ENCODE results near the gene TMEM176B.

TMEM176B gene

DNA sequence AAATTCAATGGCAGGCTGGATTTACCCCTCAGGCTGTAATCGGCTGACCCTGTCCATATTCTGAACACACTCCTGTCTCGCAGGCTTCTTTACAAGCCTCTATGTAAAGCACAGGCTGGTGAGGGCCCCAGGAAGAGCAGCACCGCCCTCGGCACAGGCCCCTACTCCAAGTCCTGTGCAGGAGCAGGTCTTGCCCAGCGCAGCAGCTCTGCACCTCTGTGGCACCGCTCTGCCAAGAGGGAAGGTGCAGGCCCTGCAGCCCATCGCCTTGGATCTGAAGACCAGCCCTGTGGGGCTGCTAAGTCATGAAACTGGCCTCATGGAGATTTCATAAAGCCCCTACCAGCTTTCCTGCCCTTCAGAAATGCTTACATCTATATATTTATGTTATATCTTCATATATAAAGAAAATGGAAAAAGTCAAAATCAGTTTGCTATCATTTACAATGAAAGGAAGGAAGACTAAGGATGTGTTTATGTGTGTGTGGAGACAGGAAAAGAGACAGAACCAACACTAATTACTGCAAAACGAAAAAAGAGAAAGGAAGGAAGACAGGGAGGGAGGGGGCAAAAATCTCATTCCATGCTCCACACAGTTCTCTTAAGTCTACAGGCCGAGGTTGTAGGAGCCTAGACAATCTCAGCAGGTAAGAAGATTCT lies 9.6 kb downstream of the TMEM176B start:
- TF ChIP-seq, protein P1, sequence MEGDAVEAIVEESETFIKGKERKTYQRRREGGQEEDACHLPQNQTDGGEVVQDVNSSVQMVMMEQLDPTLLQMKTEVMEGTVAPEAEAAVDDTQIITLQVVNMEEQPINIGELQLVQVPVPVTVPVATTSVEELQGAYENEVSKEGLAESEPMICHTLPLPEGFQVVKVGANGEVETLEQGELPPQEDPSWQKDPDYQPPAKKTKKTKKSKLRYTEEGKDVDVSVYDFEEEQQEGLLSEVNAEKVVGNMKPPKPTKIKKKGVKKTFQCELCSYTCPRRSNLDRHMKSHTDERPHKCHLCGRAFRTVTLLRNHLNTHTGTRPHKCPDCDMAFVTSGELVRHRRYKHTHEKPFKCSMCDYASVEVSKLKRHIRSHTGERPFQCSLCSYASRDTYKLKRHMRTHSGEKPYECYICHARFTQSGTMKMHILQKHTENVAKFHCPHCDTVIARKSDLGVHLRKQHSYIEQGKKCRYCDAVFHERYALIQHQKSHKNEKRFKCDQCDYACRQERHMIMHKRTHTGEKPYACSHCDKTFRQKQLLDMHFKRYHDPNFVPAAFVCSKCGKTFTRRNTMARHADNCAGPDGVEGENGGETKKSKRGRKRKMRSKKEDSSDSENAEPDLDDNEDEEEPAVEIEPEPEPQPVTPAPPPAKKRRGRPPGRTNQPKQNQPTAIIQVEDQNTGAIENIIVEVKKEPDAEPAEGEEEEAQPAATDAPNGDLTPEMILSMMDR (IDR thresholded peaks at IDR 0.05; ENCODE audit: control insufficient read depth, extremely low read depth, insufficient read depth): no peak
- H3K4me3 ChIP-seq (ENCODE audit: low read depth, low read length): no peak overlapping the region
- DNase-seq (ENCODE audit: low read depth): no peak

DNA sequence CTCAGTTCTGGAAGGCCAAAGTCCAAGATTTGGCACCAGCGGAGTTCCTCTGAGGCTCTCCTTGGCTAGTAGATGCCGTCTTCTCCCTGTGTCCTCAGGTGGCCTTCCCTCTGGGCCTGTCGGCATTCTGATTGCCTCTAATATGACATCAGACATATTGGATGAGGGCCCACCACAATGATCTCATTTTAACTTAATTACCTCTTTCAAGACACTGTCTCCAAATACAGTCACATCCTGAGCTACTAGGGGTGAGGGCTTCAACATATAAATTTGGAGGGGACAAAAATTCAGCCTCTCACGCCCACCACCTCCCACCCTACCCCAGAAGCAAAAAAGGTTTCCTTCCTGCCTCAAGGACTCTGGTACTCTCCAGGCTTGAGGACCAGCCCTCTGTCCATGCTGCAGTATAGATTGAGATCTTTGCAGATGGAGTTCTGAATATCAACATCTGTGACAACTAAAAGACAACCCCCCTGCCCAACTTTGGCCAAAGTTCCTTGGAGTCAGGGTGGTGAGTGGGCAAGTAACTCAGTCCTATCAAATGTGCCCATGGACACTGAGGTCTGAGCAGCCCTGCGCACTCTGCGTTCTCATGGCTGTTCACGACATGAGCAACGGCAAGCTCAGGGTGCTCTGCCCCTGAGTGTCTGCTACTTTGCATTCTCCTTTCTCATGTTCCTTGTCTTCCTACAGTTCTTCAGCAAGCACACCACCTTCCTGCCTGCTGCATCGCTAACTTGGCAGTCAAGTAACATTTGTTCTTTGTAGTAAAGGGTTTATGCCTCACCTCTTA lies 11.5 kb downstream of the TMEM176B start:
- no peak overlapping the region for H3K4me3 ChIP-seq (ENCODE audit: low read depth, low read length)
- peak; percentile 72 for DNase-seq (ENCODE audit: low read depth)
- TF ChIP-seq, protein P1 (IDR thresholded peaks at IDR 0.05; ENCODE audit: control insufficient read depth, extremely low read depth, insufficient read depth): no peak

DNA sequence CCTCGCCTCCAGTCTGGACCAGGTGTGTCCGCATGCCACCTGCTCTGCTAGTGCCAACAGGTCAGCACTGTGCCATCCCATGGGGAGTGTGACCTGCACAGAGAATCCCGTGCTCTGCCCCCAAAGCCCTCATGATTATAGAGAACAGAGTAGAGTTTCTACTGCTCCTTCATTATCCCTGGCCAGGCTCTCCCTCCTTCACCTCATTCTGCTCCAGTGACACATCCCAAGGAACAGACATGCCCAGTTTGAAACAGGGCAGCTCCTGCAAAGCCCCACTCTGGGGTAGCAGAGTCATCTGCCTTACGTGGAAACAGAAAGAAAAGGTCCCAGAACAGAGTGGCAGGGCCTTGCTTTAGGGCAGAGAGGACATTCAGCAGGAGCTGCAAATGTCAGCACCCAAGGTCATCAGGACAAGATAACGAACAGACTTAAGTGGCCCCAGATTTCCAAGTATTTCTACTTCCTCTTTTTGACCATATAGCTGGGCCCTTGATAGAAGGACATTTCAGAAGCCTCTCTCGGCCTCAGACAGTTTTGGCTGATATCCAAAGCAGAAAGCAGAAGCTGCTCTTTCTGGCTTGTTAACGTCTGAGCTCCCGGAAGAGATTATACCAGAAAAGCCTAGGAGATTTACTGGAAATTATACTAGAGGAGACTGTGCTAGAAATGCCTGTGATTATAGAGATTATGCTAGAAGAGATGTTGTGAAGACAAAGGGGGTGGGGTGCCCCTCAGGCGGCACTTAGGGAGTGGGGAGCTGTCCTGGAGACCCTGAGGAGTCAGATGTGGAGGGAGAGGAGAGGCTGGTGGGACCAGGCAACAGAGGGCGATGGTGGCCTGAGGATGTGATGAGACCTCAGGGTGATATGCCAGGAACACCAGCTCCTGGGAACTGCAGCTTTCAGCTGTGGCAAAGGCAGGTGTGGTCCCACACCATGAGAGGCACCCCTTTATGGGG lies 12.6 kb downstream of the TMEM176B start:
- DNase-seq (ENCODE audit: low read depth): no peak
- TF ChIP-seq, protein P1 (IDR thresholded peaks at IDR 0.05; ENCODE audit: control insufficient read depth, extremely low read depth, insufficient read depth): peak; percentile 36

GRCh38 chr7:150784954-150785353 lies 15.2 kb downstream of the TMEM176B start:
- TF ChIP-seq, protein P1 (IDR thresholded peaks at IDR 0.05; ENCODE audit: control insufficient read depth, extremely low read depth, insufficient read depth): no peak
- H3K4me3 ChIP-seq (ENCODE audit: low read depth, low read length): no peak overlapping the region
- DNase-seq (ENCODE audit: low read depth): no peak

More for the DNA sequence above, 12.6 kb downstream of the TMEM176B start:
- no peak overlapping the region for H3K4me3 ChIP-seq (ENCODE audit: low read depth, low read length)

DNA sequence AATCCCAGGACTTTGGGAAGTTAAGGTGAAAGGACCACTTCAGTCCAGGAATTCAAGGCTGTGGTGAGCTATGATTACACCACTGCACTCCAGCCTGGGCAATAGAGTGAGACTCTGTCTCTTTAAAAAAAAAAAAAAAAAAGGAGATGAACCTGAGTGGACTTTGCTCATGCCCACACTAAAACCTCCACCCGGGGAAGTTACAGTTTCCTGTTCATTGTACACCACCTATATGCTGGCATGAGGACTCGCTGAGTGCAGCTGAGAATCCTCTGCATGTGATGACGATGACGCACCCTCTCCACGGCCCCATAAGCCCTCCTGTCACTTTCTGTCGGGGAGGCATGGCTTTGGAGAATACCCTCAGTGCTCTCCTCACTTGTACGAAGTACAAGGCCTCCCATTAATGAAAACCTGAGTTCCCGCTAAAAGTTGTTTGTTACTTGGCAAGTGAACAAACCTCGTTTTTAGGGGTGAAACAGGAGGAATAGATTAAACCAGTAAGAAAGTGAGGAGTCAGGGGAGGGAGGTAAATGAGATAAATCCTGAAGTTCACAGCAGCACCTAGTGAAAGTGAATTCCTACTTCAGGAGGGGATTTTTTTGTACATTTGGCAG lies 15.9 kb downstream of the TMEM176B start:
- TF ChIP-seq, protein P1 (IDR thresholded peaks at IDR 0.05; ENCODE audit: control insufficient read depth, extremely low read depth, insufficient read depth): no peak
- H3K4me3 ChIP-seq (ENCODE audit: low read depth, low read length): no peak overlapping the region
- DNase-seq (ENCODE audit: low read depth): no peak

DNA sequence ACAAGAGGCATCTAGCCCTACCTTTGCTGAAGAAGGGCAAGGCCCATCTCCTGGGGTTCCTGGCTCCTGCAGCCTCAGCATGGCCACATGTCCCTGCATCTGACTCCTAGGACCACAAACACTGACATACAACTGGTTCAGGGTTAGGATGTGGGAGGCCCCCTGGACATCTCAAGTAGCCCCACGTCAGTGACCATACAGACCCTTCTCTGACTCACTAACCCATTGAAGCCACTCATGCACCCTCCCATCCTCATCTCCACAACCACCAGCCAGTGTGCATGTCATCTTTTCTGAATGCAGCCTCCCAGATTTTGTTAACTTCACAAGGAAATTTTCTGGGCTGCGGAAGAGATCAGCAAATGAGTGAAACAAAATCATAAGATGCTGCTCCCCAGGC lies 18.2 kb downstream of the TMEM176B start:
- DNase-seq (ENCODE audit: low read depth): no peak
- H3K4me3 ChIP-seq (ENCODE audit: low read depth, low read length): no peak overlapping the region
- TF ChIP-seq, protein P1 (IDR thresholded peaks at IDR 0.05; ENCODE audit: control insufficient read depth, extremely low read depth, insufficient read depth): no peak
